HG02870 (cell line): ENCODE results near the gene GALK1.
A peak's percentile ranks its signal among the peaks of the same experiment; 100 is the strongest.
"Not testable (repeated sequence)": the region's sequence is repeated elsewhere in the genome, so short reads cannot be mapped to it uniquely, and the experiment has no call there.

ENCODE experiments used
- ATAC-seq: cut with Tn5 transposase; IDR thresholded peaks from one replicate; pipeline ENCODE4 v1.9.1; 2021; ENCODE audit warnings: mild to moderate bottlenecking, moderate library complexity; ENCODE audit not compliant: unreplicated experiment

Gene GALK1

DNA sequence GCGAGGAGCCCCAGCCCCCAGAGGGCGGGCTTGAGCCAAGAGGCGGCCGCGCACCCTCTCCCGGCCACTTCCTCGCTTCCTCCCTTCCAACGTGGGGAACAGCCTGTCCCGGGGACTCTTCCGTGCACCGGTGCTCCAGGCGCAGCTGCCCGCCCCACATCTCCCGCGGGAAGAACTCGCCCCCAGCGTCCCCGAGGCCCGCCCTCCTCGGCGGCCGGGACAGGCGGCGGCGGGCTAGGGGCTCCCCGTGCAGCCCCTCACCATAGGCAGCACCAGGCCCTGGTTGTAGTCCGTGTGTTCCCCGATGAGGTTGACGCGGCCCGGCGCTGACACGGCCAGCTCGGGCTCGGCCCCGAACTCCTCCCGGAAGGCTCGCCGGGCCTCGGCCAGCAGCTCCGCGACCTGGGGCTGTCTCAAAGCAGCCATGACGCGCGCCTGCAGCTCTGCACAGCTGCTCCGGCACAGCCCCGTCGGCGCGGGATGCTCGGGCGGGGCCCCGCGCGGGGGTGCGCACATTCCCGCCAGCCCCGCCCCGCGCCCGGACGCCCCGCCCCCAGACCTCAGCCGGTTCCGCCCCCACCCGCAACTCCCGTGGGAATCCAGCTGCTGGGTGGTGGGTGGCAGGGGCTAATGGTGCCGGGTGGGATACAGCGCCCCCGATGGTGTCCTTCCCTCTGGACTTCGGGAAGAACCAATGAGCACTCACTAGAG lies at the start of gene GALK1:
Gene GALK1, minus strand, starts transcription at position 482 of the 711 bp plus-strand sequence. Its CDS starts 56 bp downstream, at position 426.
- ATAC-seq: peak; percentile 59

- ATAC-seq: no peak
Measured at GRCh38 chr17:75814021-75814395, 49.0 kb upstream of the GALK1 start.

DNA sequence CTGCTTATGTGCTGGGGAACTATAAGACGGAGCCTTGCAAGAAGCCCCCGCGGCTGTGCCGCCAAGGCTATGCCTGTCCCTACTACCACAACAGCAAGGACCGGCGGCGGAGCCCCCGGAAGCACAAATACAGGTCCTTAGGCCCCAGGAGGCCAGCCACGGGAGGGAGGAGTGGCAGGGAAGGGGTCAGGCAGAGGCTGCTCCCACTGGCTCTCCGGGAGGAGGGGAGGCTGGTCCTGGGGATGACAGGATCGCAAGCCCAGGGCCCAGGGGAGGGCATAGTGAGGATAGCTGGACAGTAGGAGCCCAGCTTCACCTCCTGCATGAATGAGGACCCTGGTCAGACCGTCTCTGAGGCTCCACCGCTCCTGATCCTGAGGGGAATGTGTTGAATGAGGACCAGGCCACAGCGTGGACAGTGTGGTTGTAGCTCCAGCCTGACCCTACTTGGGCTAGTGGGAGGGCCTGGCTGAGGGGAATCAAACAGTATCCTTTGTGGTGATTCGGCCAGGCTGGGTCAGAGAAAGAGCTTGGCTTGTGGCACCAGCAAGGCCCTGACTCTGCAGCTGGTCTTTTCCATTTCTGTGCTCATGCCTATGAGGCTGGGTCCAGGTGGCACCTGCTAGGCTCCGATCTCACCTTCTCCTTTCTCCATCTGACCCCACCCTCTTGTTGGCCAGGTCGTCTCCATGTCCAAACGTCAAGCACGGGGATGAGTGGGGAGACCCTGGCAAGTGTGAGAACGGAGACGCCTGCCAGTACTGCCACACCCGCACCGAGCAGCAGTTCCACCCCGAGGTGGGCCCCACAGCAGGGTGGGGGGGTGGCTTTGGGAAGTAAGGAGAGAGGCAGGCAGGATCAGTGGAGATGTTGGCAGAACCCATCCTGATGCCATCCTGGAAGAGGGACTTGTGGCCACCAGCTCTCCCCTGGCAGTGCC lies 48.4 kb upstream of the GALK1 start:
- ATAC-seq: no peak

DNA sequence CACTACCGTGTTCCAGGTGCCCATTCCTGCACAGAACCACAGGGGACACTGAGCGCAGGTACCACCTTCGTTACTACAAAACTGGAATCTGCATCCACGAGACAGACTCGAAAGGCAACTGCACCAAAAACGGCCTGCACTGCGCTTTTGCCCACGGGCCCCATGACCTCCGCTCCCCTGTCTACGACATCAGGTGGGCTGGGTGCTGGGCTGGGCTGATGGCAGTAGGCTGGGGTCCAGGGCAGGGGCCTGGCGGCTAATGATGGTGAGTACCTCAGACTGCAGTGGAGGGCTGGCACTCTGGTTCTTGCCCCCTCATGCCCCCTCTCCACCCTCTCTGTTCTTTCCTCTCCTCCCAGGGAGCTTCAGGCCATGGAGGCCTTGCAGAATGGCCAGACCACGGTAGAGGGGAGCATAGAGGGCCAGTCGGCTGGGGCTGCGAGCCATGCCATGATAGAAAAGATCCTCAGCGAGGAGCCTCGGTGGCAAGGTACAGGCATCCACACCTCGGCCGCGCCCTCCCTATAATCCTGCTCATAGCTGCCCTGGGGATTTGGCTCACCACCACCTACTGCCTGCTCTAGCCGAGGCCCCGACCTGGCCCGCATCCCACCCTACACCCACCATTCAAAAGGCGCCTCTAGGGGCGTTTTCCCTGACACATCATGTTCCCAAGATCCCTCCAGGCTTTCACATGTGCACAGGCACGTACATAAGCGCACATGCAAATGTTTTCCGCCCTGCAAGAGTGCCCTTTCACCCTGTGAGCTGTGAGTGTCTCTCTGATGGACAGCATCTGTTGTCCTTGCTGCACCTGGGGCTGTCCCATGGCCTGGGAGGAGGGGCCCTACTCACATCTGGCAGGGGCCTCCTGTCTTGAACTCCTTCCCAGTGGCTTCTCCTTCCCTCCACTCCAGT lies 47.4 kb upstream of the GALK1 start:
- no peak for ATAC-seq

GRCh38 chr17:75811174-75811573 lies 46.2 kb upstream of the GALK1 start:
- ATAC-seq: no peak

DNA sequence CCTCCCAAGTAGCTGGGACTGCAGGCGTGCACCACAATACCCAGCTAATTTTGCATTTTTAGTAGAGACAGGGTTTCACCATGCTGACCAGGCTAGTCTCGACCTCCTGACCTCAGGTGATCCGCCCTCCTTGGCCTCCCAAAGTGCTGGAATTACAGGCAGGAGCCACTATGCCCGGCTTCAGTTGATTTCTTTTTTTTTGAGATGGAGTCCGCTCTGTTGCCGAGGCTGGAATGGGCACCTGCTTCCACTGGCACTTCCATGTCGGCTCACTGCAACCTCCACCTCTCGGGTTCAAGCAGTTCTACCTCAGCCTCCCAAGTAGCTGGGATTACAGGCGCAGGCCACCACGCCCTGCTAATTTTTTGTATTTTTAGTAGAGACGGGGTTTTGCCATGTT lies 45.8 kb upstream of the GALK1 start:
- not testable (repeated sequence) for ATAC-seq

GRCh38 chr17:75810216-75810615 lies 45.2 kb upstream of the GALK1 start:
- no peak for ATAC-seq

- ATAC-seq: no peak
Measured at GRCh38 chr17:75809631-75810111, 44.7 kb upstream of the GALK1 start.

GRCh38 chr17:75808905-75809621 lies 44.1 kb upstream of the GALK1 start:
- ATAC-seq: no peak

DNA sequence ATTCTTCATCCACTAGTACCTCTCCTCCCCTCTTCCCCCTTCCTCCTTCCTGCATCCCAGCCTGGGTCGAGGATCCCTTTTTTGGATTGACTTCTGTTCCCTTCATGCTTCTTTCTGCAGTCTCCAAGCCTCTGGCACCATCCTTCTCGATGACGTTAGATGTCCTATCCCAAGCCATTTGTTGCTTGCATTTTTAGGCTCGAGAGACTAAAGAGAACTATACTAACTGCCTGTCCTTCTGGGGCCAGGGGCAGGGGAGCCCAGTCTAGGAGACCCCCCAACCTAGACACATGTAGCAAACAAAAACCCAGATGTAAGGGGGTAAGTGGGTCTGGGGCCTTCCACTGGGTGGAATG lies 43.5 kb upstream of the GALK1 start:
- no peak for ATAC-seq

GRCh38 chr17:75807861-75808260 lies 42.9 kb upstream of the GALK1 start:
- no peak for ATAC-seq

DNA sequence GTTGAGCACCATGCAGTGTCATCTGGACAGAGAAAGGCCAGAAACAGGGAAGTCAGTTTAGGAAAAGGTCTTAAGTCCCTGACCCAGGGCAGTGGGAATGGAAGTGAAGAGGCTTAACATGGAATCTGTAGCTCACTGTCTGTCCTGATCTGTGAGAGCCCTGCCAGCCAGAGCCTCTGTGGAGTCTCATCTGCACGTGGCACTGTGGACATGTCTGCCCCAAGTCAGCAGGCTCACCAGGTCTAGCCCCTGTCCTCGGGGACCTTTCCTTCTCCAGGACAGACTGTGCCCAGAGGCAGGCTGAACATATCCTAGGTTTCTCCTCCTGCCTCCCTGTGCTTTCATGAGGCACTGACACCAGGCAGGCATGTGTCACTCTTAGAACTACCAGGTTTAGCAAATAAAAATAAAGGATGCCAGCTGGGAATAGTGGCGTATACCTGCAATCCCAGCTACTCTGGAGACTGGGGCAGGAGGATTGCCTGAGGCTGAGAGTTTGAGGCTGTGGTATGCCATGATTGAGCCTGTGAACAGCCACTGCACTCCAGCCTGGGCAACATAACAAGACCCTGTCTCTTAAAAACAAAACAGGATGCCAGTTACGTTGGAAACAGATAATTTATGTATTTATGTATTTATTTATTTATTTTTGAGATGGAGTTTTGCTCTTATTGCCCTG lies 42.0 kb upstream of the GALK1 start:
- no peak for ATAC-seq

GRCh38 chr17:75803883-75804282 lies 38.9 kb upstream of the GALK1 start:
- ATAC-seq: no peak

- ATAC-seq: no peak
Measured at GRCh38 chr17:75799402-75799801, 34.4 kb upstream of the GALK1 start.

DNA sequence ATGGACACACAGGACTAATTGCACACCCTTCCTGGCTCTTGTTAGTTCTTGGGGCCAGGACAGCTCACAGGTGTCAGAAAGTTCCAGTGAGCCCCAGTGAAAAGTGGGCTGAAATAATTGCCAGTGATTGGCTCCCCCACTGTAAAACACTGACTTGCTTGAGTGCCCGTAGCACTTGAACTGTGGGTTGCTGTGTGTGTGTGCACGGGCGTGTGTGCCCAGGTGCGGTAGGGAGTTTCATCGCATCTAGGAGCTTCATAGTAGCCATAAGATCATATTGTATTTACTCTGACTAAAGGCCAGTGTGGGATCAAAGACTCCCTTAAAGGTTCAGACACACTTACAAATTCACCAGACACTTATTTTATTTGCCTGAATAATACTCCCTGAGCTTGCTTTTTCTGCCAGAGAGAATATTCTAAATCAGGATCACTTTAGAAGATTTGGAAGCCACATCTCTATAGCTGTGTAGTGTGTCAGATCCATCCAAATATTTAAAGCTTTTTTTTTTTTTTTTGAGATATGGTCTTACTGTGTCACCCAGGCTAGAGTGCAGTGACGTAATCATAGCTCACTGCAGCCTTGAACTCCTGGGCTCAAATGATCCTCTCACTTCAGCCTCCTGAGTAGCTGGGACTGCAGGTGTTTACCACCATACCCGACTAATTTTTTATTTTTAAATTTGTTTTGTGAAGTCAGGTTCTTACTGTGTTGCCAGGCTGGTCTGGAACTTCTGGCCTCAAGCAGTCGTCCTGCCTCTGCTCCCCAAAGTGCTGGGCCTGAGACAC lies 31.0 kb upstream of the GALK1 start:
- ATAC-seq: no peak

DNA sequence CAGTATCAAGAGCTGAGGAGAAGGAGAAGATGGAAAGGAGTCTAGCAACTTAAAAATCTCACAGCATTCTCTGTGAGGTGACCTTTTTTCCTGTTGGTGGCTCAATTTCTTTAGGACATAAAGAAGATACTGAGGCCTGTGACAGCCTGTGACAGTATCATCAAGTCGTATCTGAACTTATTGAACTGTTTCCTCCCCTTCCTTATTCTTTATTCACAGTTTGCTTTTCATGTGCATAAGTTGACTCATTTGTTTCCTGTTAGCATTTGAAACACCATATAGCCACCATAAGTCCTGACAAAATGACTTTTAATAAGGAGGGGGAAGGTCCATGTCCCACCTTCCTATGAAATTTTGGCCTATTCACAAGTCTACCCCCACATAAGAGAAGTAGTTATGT lies 28.5 kb upstream of the GALK1 start:
- ATAC-seq: no peak

DNA sequence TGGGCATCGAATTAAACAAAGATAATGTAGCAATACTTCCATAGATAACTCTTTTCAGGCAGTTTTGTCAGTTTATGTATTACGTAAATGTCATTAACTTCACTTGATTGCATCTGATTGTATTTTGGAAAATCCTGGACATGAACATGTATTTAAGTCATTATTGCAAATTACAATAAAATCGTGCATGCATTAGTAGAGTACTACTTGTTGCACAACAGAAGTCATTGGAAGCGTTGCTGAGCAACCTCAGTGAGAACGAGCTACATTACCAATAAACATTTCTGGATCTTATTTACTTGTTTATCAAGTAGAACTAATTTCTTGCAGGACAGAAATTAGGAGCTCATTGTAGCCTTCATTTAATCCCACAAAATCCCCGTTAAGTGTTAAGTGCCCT lies 26.3 kb upstream of the GALK1 start:
- ATAC-seq: no peak

DNA sequence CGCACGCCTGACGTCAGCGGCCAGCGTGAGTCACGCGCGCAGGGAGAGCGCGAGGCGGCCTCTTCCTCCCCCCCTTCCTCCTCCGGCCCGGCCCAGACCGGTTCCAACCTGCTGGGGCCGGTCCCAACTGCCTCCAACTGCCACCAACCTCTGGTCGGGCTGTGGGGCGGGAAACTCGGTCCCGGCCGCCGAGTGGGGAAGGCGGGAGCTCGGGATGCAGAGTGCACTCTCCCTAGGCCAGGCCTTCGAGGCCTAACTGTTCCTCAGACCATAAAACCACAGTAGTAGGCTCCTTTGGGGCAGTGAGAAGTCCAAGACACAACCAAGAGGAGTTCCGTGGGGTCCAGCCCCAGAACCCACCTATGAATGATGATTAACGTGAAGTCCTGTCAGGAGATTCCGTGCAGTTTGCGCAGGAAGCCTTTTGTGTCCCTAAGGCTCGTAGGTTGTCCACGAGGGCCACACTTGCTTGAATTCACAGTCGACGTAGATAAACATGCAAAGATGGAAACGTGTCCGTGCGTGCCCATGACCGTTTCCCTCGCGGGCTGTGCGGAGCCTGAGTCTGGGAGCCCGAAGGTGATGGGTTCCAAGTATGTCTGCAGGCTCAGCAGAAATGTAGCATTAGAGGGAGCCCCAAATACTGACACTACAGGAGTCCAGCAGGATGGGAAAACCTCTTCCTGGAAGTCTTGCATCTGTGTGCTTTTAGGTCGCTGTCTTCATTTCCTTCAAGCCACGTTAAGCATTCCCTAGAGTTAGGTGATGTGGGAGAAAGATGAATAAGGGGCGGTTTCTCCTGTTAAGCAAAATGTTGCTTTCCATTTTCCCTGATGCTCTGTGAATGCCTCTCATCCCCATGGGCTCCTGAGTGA lies 20.3 kb upstream of the GALK1 start:
- ATAC-seq: peak; percentile 55
